CD4-positive, alpha-beta T cell treated with Interleukin-6 for 4 hours (primary cell): ENCODE measurements around the gene RFPL1.

Experiments
- DNase-seq: peaks from one replicate; pipeline ENCODE4 v3.0.0-alpha.2; 2020; ENCODE audit warnings: mixed read lengths

Gene RFPL1

GRCh38 chr22:29443861-29444792, 5.7 kb downstream of the RFPL1 start:
- no peak for DNase-seq

- DNase-seq: no peak
These were observed 7.1 kb downstream of the RFPL1 start for GRCh38 chr22:29445508-29445907.

GRCh38 chr22:29447906-29448305, 9.5 kb downstream of the RFPL1 start:
- DNase-seq: no peak

GRCh38 chr22:29449296-29449875, 11.0 kb downstream of the RFPL1 start:
- DNase-seq: no peak

- DNase-seq: no peak
These were observed 11.8 kb downstream of the RFPL1 start for GRCh38 chr22:29450222-29450621.

GRCh38 chr22:29451863-29452262, 13.5 kb downstream of the RFPL1 start:
- no peak for DNase-seq

GRCh38 chr22:29454276-29454675, 15.9 kb downstream of the RFPL1 start:
- DNase-seq: no peak

- DNase-seq: no peak
These were observed 17.9 kb downstream of the RFPL1 start for GRCh38 chr22:29456211-29456671.

- no peak for DNase-seq
These were observed 19.3 kb downstream of the RFPL1 start for GRCh38 chr22:29457730-29458129.

GRCh38 chr22:29458551-29458950, 20.2 kb downstream of the RFPL1 start:
- DNase-seq: no peak

- DNase-seq: no peak
These were observed 21.4 kb downstream of the RFPL1 start for GRCh38 chr22:29459773-29460172.

- DNase-seq: no peak
These were observed 22.9 kb downstream of the RFPL1 start for GRCh38 chr22:29461263-29461662.

GRCh38 chr22:29463629-29464028, 25.2 kb downstream of the RFPL1 start:
- DNase-seq: no peak

- no peak for DNase-seq
These were observed 26.2 kb downstream of the RFPL1 start for GRCh38 chr22:29464581-29464980.

- no peak for DNase-seq
These were observed 31.4 kb downstream of the RFPL1 start for GRCh38 chr22:29469755-29470154.

- DNase-seq: peak; percentile 76
These were observed 31.9 kb downstream of the RFPL1 start for GRCh38 chr22:29470159-29470855.

GRCh38 chr22:29473001-29473400, 34.6 kb downstream of the RFPL1 start:
- no peak for DNase-seq

- DNase-seq: no peak
These were observed 37.2 kb downstream of the RFPL1 start for GRCh38 chr22:29475550-29475949.

GRCh38 chr22:29476116-29476515, 37.7 kb downstream of the RFPL1 start:
- no peak for DNase-seq

- DNase-seq: no peak
These were observed 39.4 kb downstream of the RFPL1 start for GRCh38 chr22:29477723-29478318.

- DNase-seq: peak; percentile 7
These were observed 40.2 kb downstream of the RFPL1 start for GRCh38 chr22:29478326-29479276.
